Right hindlimb (tissue), 1 donor: ENCODE results near the gene PRELID3B.
"Not testable (repeated sequence)": the region's sequence is repeated elsewhere in the genome, so short reads cannot be mapped to it uniquely, and the experiment has no call there.

ENCODE experiments used
- DNase-seq: peaks from one replicate; pipeline ENCODE4 v3.0.0-alpha.2; 2018

Gene PRELID3B

DNA sequence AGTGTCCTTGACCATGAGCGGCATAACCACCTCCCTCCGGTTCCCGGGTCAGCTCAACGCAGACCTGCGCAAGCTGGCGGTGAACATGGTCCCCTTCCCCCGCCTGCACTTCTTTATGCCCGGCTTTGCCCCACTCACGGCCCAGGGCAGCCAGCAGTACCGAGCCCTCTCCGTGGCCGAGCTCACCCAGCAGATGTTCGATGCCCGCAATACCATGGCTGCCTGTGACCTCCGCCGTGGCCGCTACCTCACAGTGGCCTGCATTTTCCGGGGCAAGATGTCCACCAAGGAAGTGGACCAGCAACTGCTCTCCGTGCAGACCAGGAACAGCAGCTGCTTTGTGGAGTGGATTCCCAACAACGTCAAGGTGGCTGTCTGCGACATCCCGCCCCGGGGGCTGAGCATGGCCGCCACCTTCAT is 18.5 kb downstream of the PRELID3B start:
- DNase-seq: no peak

DNA sequence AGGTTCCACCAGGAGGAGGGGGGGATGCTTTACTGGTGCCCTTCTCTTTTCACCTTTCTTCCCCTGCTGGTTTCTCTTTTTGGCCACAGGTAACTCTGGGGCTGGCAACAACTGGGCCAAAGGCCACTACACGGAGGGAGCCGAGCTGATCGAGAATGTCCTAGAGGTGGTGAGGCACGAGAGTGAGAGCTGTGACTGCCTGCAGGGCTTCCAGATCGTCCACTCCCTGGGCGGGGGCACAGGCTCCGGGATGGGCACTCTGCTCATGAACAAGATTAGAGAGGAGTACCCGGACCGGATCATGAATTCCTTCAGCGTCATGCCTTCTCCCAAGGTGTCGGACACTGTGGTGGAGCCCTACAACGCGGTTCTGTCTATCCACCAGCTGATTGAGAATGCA is 19.0 kb downstream of the PRELID3B start:
- DNase-seq: no peak

DNA sequence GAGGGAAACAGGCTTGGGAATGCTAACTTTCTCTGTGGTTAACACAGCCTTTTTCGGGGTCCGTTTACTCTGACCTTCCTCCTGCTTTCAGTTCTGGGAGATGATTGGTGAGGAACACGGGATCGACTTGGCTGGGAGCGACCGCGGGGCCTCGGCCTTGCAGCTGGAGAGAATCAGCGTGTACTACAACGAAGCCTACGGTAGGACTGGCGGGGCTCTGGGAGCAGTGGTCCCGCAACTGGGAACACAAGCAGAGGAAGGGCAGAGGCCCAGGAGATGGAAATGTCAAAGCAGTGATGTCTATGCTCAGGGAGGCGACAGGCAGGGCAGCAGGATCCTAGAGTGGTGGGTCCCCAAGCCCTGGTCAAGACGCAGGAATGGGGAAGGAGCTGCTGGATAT is 19.8 kb downstream of the PRELID3B start:
- no peak for DNase-seq

DNA sequence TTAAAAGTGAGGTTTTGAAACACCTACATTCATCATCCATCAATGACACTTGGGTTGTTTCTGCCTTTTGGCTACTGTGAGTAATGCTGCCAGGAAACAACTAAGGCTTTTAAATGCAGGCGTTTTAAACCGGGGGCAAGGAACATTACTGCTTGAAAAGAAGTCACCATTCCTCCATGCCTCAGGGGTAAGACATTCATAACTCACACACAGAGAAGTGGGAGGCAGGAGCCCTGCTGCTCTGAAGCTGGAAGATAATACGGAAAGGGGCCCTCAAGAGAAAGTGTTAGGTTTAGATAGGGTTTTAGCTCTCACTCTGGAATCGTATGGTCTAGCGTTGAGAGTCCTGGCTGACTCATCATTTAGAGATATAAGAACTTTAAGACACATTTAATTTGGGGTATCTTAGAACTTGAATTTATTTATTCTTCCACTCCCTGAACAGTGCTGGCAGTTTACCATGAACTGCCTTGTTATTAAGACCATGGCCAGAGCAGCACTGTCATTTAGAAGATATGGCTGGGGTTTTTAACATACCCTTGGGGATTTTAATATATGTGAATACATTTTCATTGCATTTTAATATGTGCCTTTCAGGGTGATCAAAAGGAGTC is 21.5 kb downstream of the PRELID3B start:
- DNase-seq: no peak

DNA sequence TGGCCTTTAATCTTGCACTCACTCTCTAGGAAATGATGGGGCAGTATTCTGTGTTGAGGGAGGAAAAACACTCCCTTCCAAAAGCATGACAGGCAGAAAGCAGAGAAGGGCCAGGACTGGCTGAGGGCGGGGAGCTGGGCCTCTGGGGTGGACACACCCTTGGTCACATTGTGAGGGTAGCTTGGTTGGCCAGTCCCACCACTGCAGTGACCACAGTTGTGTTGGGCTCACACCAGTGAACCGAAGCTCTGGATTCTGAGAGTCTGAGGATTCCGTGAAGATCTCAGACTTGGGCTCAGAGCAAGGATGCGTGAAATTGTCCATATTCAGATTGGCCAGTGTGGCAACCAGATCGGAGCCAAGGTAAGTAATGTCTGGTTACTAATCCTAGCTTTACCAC is 23.4 kb downstream of the PRELID3B start, which contains the start of gene TUBB1:
Gene TUBB1 (plus strand): TSS at position 213 of the 400 bp plus-strand sequence. CDS start 94 bp downstream, at position 307.
- DNase-seq: no peak

DNA sequence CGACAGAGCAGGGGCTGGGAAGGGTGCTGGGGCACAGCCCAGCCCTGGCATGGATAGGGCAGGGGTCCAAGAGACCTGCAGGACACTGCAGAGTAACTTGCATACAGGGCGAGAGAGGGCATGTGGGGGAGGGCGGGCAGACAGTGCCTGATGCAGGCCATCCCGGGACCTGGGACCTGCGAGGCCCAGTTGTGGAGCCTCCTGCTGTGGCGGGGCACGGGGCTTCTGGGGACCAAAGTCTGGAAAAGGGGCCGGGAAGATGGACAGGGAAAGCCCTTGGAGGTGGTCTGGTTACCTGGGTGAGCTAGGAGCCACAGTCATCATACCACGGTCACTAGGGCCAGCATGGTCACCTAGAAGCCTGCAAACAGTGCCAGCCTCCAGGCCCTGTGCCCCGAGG is 23.8 kb downstream of the PRELID3B start:
- DNase-seq: no peak

DNA sequence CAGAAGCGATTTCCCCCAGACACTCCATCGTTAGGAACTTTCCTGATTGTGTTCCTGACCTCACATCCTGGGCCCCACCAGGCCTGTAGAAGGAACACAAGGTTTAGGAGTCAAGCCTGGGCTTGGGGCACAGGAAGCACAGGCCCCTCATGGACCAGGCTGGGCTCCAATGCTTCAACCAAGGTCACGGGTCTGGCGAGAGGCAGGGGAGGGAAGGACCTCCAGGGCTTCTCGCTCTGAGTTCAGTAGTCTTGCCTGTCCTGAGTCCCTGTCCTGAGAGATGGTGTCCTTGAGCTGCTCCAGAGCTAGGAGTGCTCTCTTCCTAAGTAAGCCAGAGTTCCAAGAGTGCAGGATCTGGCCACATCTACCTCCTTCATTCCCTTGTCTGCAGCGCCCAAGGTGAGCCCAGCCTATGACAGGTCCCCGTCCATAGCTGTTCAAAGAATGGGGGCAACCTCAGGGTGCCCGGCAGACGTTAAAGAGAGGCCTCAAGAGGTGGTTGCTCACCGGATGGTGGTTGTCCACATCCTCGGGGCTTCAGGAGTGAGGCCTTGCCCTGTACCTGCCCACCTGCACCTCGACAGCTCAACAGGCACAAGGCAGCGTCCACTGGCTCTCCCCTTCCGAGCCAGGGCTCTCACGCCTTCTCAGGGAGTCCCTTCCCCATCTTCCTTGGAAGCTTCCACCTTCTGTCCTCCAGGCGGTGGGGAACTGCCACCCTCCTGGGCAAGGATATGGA is 24.9 kb downstream of the PRELID3B start:
- DNase-seq: no peak

DNA sequence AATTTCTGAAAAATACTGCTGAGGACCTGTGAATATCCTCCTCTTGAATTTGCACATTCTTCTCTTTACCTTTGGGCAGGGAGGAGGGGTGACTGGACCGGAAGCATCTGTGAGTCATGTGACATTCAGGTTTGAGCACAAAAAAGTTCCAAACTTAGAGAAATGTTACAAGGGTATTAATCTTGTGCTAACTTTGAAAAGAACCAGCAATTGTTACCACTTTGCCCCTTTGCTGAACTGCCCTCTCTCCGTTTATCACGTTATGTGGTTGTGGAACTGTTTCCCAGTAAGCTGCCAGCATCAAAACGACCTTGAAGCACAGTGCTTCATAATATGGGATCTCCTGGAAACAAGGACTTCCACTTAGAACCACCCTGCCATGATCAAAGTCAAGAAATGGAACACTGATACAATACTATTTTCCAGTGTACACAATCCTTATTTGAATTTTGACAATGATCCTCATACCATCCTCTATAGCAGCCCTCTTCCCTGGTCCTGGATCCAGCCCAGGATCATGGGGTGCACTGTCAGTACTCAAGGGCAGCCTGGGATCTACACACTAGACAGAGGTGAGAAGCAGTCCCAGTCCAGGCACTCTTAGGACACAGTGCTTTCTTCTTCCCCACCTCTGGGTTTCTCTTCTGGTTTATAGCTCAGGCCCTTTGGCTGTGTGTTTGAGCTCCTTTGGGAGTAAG is 25.6 kb downstream of the PRELID3B start:
- no peak for DNase-seq

DNA sequence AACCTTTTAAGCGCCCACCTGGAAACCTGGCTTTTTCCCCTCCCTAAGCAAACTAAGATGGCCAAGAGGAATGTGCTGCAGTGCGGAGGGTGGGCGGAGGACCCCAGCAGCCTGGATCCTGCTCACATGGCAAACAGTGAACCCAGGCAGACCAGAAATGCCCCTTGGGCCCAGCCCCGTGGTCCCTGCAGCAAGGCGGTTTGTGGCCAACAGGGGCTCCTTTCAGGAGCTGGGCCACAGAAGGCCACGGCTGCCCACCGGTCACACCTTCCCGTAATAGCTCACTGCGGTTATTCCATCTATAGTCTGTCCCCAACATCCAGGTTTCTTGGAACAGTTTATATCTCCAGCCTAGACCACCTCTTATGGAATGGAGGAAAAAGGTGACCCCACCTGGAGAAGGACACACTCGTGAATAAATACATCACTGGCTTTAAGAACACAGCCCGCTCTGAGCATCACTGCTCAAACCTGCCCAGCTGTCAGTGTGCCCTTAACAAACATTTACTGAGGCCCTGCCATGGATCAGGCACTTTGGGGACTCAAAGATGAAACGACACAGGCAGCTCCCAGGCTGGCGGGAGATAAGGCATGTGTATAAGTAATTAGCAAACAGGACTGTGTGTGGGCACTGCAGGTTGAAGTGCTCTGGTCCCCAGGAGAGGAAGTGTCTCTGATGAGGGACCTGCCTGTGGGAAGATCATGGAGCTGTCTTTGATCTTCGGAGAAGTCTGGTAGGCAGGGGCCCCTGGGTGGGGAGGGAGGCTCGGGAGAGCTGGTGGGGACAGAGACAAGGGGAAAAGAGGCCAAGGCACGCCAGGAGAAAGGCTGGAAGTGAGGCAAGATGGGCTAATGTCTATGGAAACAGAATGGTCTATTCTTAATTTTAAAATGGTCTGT is 26.5 kb downstream of the PRELID3B start:
- DNase-seq: no peak

DNA sequence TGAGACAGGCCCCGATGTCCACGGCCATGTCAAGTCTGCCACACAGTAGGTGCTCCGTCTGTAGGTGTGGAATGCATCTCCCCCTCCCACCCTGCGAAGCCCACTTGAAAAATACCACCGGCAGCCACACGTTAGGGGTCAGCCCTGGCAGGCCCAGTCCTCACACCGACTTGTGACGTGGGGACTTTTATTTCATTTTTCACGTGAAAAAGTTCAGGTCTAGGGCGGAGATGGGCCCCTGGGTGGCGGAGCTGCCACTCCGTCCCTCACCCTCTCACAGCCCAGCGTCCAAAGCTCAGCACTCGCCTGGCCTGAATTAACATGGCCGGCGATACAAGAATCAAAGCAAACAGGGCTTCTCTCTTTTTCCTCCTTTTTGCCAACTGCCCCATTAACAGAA is 27.2 kb downstream of the PRELID3B start:
- DNase-seq: no peak

DNA sequence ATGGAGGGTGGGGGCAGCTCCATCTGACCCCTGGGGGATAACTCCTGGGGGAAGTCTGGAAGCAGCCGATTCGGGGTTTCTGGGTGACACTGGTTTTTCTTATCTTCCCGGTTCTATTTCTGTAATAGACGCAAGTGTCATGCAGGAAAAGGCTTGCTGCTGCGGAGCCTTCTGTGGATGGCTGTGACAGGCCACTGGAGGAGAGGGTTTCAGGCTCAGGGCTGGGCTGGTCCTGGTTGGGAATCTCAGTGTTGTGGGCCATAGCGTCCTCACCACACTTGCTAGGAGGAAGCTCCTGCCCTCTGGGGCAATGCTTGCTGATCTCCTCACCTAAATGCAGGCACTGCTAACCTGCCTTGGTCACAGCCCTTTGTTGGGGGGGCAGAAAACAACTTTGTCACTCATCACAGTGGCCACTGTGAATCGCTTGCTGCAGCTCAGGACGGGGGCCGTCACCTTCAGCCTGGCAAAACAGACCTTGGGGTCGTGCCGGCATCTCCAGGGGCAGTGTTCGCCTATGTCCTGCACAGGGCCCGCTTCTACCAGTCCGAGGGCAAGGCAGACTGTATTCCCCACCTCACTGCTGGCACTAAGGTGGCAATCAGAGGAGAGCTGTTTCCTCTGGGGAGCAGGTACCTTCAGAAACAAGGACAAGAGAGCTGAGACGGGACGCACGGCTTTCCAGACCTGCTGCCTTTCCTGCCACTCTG is 27.8 kb downstream of the PRELID3B start:
- no peak for DNase-seq

DNA sequence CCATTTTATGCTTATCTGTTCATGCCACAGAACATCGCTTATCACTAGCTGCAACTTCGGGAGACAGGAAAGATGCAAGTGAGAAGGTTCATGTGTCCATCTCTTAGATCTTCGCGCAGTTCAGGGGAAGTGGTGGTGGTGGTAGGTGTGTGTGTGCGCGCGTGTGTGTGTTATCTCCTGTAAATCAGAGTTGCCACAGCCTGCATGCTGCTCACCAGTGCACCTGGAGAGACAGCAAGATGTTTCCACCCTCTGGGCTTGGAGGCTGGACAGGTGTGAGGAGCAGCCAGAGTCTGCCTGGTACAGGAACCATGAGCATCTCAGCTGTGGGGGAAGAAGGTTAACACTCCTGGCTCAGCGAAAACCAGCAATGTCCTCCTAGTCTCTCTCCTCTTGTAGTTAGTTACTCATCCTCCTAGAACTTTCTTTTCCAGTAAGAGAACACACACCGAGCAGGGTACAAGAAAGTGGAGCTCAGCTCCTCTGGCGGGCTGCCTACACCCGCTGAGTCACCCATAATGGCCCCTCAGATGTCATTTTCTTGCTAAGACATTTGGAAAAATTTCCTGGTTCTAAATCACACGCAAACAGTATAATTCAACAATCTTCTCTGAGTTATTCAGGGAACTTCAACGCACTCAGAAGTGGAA is 28.5 kb downstream of the PRELID3B start:
- DNase-seq: no peak

DNA sequence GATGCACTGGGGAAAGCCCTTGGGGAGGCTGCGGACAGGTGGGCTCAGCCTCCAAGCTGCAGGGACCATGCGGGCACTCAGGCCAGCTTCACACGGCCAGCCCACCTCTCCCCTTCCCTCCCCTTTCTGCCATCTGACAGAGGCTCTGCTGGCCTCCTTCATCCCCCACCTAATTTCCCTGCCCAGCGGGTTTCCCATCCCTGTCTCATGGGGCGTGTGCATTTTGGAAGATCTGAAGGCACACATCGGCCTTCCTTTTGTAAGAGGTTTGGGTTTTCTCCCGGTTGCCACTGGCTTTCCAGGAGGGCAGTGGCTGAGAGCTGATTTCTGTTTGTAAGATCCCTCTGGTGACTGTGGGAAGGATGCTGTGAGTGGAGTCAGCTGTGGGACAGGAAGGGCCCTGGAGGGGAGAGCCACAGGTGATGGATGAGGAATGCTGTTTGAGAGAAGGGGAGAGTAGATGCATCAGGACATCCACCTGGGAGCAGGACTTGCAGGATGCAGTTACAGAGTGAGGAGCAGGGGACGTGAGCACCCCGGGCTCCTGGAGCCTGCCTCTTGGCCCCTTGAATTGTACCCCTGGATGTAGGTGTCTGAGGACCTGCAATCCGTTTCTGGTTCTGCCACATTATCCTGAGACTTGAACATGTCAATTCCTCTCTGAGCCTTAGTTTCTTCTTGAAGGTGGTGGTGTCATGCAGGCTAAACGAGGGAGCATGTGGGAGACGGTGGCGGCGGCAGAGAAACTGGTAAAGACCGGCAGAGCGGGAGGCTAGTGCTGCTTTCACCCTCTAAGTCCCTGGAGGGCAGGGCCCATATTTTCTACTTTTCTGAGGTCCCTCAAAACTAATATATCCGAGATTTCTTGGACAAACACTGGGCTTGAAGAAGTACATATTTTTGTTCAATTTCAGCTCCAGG is 29.3 kb downstream of the PRELID3B start:
- no peak for DNase-seq

DNA sequence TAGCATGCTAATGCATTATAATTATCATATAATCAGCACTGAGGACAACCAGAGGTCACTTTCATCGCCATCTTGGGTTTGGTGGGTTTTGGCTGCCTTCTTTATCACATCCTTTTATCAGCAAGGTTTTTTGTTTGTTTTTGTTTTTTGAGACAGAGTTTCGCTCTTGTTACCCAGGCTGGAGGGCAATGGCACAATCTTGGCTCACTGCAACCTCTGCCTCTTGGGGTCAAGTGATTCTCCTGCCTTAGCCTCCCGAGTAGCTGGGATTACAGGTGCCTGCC is 30.8 kb downstream of the PRELID3B start:
- not testable (repeated sequence) for DNase-seq

DNA sequence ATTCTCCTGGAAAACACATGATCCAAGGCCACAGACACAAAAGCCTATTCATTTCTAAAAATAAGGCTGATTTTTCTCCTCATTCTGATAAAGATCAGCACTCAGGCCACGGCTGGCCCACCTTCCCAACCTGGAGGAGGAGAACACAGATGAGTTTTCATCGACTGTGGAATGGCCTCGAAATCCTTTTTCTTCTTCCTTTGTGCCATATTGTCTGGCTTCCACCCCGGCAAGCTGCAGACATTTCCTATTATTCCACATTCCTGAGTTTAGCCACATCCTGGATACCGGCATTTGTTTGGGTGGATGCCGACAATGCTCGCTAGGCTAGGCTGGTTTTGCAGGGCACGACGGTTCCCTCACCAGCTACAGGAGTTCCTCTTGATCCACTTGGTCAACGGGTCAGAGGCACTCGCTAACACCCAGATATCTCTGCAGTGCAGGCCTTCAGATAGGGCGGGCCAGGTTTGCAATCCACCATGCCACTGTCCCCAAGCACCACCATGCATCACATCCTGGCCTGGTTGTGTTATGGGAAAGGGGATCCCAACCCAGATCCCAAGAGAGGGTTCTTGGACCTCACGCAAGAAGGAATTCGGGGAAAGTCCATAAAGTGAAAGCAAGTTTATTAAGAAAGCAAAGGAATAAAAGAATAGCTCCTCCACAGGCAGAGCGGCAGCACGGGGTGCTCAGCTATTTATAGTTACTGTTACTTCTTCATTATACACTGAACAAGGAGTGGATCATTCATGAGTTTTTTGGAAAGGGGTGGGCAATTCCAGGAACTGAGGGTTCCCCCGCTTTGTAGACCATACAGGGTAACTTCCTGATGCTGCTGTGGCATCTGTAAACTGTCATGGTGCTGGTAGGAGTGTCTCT is 31.4 kb downstream of the PRELID3B start:
- DNase-seq: peak; percentile 66

DNA sequence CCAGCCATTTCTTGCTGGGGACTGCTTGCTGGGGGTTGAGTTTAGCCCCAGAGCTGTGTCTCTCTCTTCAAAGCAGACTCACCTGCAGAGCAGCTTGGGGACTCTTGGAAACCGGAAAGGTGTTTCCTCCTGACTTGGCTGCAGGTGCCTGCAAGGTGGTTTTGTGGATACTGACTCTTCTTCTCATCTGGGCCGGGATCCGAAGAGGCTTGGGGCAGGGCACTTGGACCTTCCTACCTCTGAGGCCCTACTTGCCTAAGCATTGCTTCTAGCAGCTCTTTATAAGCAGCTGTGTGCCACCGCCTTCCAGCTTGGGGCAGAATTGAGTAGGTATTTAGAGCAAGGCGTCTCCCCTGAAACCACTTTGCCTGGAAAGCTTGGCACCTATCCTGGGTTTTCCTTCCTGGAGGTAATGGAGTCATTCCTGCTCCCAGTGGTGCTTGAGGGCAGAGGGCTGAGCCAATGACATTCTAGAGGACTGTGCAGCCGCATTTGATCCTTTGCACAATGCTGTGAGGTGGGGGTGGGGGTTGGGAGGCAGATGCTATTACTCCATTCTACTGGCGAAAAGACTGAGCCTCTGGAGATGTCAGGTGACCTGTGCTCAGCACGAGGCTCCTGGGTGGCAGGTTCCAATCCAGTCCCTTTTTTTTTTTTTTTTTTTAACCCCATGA is 32.1 kb downstream of the PRELID3B start:
- no peak for DNase-seq

DNA sequence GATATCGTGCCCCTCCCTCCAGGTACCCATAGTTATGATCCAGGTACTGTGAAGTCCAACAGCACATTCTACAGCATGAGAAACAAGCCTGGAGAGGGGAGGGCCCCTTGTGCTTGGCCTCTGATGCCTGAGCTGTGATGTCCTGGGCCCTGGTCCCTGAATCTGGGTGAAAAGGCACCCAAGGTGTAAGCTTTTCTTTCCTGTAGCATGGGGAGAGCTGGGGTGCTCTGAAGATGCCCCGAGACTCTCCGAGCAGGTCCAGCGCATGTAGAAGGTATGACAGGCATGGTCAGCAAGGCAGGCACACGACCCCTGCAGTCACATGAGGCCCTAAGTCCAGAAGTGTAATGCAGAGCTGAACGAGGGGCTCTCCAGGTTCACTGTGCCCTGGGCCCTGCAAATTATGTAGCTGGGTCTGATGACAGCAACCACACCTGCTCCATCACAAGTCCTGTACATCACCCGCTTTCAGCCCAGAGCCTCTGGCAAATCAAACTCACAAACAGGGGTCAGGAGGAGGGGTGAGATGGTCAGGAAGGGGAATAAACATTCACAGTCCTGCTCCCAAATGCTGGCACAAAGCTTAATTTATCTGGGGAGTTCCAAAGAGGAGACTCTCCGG is 33.8 kb downstream of the PRELID3B start:
- no peak for DNase-seq

DNA sequence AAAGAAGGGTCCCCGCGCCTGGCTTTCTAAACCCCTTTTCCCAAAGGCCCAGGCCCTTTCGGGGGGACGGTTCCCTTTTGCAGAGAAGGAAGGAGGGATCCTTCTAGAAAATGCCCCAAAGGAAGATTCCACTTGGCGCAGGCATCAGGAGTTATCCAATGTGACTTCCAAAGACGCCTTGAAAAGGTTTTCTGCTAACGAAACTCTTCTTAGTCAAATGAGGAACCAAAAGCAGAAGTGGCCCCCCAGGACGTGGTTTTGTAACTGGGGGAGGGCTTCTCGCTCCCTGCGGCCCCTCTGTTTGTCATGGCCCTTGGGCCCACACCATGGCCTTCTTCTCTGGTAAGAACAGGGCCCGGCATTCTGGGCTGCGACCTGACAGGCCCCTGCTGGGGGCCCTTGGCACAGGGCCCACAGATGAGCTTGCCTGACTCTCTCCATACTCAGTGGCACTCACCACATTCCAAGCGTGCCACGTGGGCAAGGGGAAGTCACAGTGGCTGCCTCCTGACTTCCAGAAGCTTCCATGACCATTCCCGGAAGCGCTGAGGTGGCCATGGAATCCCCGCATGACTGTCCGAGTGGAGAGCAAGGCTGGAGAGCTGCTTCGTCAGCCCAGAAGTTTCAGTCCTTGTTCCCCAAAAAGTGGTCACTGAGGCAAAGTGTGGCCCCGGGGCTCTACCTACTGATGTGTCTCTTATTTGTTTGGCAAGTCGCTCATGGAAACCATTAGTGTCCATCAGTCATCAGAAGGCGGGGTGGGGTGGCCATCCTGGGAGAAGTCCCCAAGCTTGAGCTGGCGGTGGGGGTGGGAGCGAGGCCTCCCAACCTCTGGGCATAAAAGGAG is 34.7 kb downstream of the PRELID3B start:
- DNase-seq: no peak
